GM12878 (cell line): ENCODE measurements around the gene ZXDA. TPM values are rescaled to one million over a fixed set of nuclear protein-coding genes. Genes with fewer than 3 reads are reported as not detected.

Experiments used
- ATAC-seq: fragments of 200-7000 bp; cut with Tn5 transposase; 3 replicates; pipeline ENCODE4 v1.9.1; 2020; ENCODE audit warnings: mild to moderate bottlenecking, moderate library complexity
- BruUV-seq: library from RNA; stranded (reverse); fragments of 400-500 nt; replicated peaks from 2 replicates; lab custom pipeline; 2021; lab: Mats Ljungman, UMichigan
- CTCF ChIA-PET: fragments of 300-600 bp; sonication (Branson Sonifier 250); formaldehyde crosslinking; extraction: SDS; loops from one replicate; lab custom pipeline; 2021; ENCODE audit warnings: inconsistent platforms; lab: Yijun Ruan, JAX
- POLR2A ChIA-PET: fragments of 350-600 bp; formaldehyde crosslinking; extraction: SDS; loops from one replicate; lab custom pipeline; 2021; ENCODE audit warnings: inconsistent platforms; lab: Charles Lee
- RAD21 ChIA-PET: fragments of 300-600 bp; sonication (Branson Sonifier 250); formaldehyde crosslinking; loops from one replicate; lab custom pipeline; 2023; ENCODE audit warnings: antibody characterized with exemption; ENCODE audit not compliant: unreplicated experiment; lab: Charles Lee
- SMC1A ChIA-PET: fragments of 300-600 bp; sonication (Branson Sonifier 250); formaldehyde crosslinking; loops from one replicate; lab custom pipeline; 2023; ENCODE audit not compliant: unreplicated experiment, uncharacterized antibody; lab: Charles Lee
- DNase-seq: peaks from one replicate; pipeline ENCODE4 v3.0.0-alpha.2; 2011; ENCODE audit warnings: low read depth, low spot score
- FAIRE-seq: peaks from 3 replicates; lab custom pipeline; 2011; peaks lifted over from hg19 to GRCh38; lab: Jason Lieb, UNC
- H2AFZ ChIP-seq: 2 replicates; pipeline ENCODE4 v1.6.0; 2011; ENCODE audit warnings: low read depth, low read length, control low read depth; ENCODE audit not compliant: control insufficient read depth
- H3K27ac ChIP-seq: 2 replicates; pipeline ENCODE4 v1.5.1; 2011; ENCODE audit warnings: control low read depth; ENCODE audit not compliant: control insufficient read depth, insufficient read depth
- H3K27me3 ChIP-seq, 2 experiments: replicated peaks in 1 of 2; 2 replicates each; pipeline versions ENCODE4 v1.6.0 to v1.6.1; 2011; ENCODE audit warnings: low read length in 1 of 2; ENCODE audit not compliant: control insufficient read depth in 2 of 2, insufficient read depth in 2 of 2
- H3K36me3 ChIP-seq, 2 experiments: 2 replicates each; pipeline ENCODE4 v1.5.1; 2011; ENCODE audit warnings: low read length in 1 of 2; ENCODE audit not compliant: control insufficient read depth in 2 of 2, insufficient read depth in 2 of 2
- H3K4me1 ChIP-seq: 2 replicates; pipeline ENCODE4 v1.6.1; 2011; ENCODE audit warnings: mild to moderate bottlenecking, low read length, moderate library complexity, mixed read lengths; ENCODE audit not compliant: control insufficient read depth, insufficient read depth
- H3K4me2 ChIP-seq: 2 replicates; pipeline ENCODE4 v1.6.0; 2011; ENCODE audit warnings: control low read depth; ENCODE audit not compliant: control insufficient read depth, insufficient read depth
- H3K4me3 ChIP-seq: fragments of 200-600 bp; sonication (generic); 2 replicates; pipeline ENCODE4 v1.5.1; 2016
- H3K79me2 ChIP-seq: 2 replicates; pipeline ENCODE4 v1.6.0; 2011; ENCODE audit warnings: low read length; ENCODE audit not compliant: control insufficient read depth, insufficient read depth
- H3K9ac ChIP-seq: 2 replicates; pipeline ENCODE4 v1.8.0; 2011; ENCODE audit warnings: low read length, control low read depth, mixed read lengths; ENCODE audit not compliant: control insufficient read depth, insufficient read depth
- H3K9me3 ChIP-seq: replicated peaks from 3 replicates; pipeline ENCODE4 v1.5.1; 2011; ENCODE audit warnings: mild to moderate bottlenecking, low read length; ENCODE audit not compliant: control insufficient read depth, insufficient read depth
- H4K20me1 ChIP-seq: 2 replicates; pipeline ENCODE4 v1.6.0; 2011; ENCODE audit not compliant: control insufficient read depth, insufficient read depth
- MEF2B ChIP-seq: fragments of 450-650 bp; IDR thresholded peaks from 2 replicates; pipeline ENCODE4 v1.6.1; 2018; ENCODE audit warnings: mild to moderate bottlenecking, moderate library complexity; ENCODE audit not compliant: partially characterized antibody, poor library complexity, severe bottlenecking
- POLR2AphosphoS2 ChIP-seq: IDR thresholded peaks from 2 replicates; pipeline ENCODE4 v1.6.1; 2011; ENCODE audit warnings: low read depth, mild to moderate bottlenecking, low read length, improper control_type of control experiment, moderate library complexity
- ZSCAN29 ChIP-seq: fragments of 450-650 bp; IDR thresholded peaks from 2 replicates; pipeline ENCODE4 v1.6.1; 2017; ENCODE audit warnings: mild to moderate bottlenecking, moderate library complexity
- WGBS: methylation state at CpG from one replicate; pipeline ENCODE4 v1.1.6; 2016; ENCODE audit warnings: low lambda C conversion rate; ENCODE audit not compliant: insufficient replicate concordance, insufficient coverage; ENCODE audit errors: missing lambda C conversion rate; 5-methylcytosine and 5-hydroxymethylcytosine counted together
- in situ Hi-C: fragments of 300-500 bp; cut with MboI; formaldehyde crosslinking; loops from 9 replicates; pipeline ENCODE4 v1.14.3; 2018; ENCODE audit warnings: mixed read lengths
- intact Hi-C: fragments of 100-400 bp; cut with micrococcal nuclease; formaldehyde crosslinking; loops from one replicate; pipeline ENCODE4 v1.14.2; 2022; ENCODE audit not compliant: unreplicated experiment
- polyA plus RNA-seq, 11 experiments: library from polyadenylated mRNA; depleted of rRNA in 4 of 11; unstranded in 6 of 11; stranded (reverse) in 5 of 11; fragments of >200 nt; fragmentation: Nextera tagmentation in 4 of 11; fragmentation: Illumina TruSeq in 1 of 11; extraction: Ambion mirVana in 4 of 11; extraction: Trizol in 1 of 11; gene quantifications; 1 replicate in 1 of 11; 2 replicates in 10 of 11; pipeline versions ENCODE4 v1.2.1 to v1.2.3, GENCODE V29; 2011 to 2016; ENCODE audit warnings: inconsistent platforms in 2 of 11, missing spikeins in 2 of 11, low read depth in 1 of 11
- total RNA-seq, 4 experiments: library from RNA; depleted of rRNA in 3 of 4; stranded (reverse); fragments of >200 nt in 3 of 4; fragmentation: Illumina TruSeq in 1 of 4; extraction: Trizol in 1 of 4; gene quantifications; 2 replicates each; pipeline versions ENCODE4 v1.2.1 to v1.2.3, GENCODE V29; 2013 to 2021
- TF ChIP-seq, protein P1 (sequence below): fragments of 450-650 bp; IDR thresholded peaks from 2 replicates; pipeline ENCODE4 v1.6.1; 2018; ENCODE audit warnings: borderline replicate concordance, mild to moderate bottlenecking; ENCODE audit not compliant: partially characterized antibody

Gene ZXDA
- total and polyA plus RNA-seq, 10 of the 15 experiments (the other 5 are each of a cell fraction or from before 2014, with no cell fraction given), result 0.10 to 2.8 (median 0.99) TPM

DNA sequence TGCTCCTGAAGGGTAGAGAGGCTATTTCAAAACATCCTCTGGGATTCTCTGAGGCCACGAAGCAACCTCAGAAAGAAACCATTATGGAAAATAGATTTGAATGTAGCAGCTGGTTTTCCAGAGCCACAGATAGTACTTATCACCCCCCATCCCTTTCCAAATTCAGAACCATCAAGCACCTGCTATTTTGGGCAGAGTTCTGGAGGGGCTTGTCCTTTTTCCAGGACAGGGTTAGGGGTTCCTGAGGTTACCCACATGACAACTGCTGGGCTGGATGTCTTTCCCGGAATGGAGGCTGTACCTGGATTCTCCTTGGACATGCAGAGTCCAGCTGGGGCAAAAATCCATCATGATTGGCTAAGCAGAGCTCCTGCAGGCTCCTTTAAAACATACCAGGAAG is 22.0 kb upstream of the ZXDA start:
- TF ChIP-seq MEF2B (no peak), ZSCAN29 (no peak)
- H3K79me2 ChIP-seq, result no peaks in the 10 kb centered on the region
- FAIRE-seq (no peak), ATAC-seq (no peak), DNase-seq (no peak)
- no peaks in the 10 kb centered on the region for H3K4me1 ChIP-seq
- H3K36me3 ChIP-seq, result no peaks in the 10 kb centered on the region
- CTCF ChIA-PET, result no interaction called here
- H3K4me3 ChIP-seq, result no peak overlapping the region
- intact Hi-C loops, result no loop called here
- no peak overlapping the region for H3K4me2 ChIP-seq
- no TSS peak for BruUV-seq
- POLR2A ChIA-PET, result no interaction called here
- WGBS, result 0% methylated on average over 2 of the region's 2 CpGs
- no peak overlapping the region for H3K27ac ChIP-seq
- RAD21 ChIA-PET, result no interaction called here
- no peak overlapping the region for H2AFZ ChIP-seq
- no peaks in the 10 kb centered on the region for H4K20me1 ChIP-seq
- no peaks in the 10 kb centered on the region for H3K27me3 ChIP-seq
- no peaks in the 10 kb centered on the region for H3K9me3 ChIP-seq
- SMC1A ChIA-PET, result no interaction called here
- in situ Hi-C loops, result loop anchor here (25.0 kb wide), 1 partner anchor 105 kb away; no protein-coding TSS in a partner anchor
- no peak overlapping the region for H3K9ac ChIP-seq

DNA sequence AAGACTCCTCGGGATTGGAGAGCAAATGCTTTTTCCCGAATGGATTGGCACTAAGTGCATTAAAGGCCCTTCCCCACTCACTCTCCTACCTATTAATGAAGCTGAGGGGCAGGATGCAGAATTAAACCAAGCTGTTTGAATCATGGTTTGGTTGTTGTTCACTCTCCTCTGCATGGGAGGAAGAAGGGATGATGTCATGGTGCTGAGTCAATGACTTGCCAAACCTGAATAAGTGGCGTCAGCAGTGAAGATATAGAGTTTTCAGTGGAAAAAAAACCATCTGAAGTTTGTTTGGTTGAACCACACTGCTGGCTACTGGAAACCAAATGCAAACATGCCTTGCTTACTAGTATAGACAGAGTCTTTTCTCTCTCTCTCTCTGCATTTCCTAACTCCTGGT is 19.8 kb upstream of the ZXDA start:
- H3K79me2 ChIP-seq, result no peaks in the 10 kb centered on the region
- no peaks in the 10 kb centered on the region for H3K9me3 ChIP-seq
- ATAC-seq (no peak), FAIRE-seq (no peak)
- H3K4me2 ChIP-seq, result no peak overlapping the region
- no peaks in the 10 kb centered on the region for H3K36me3 ChIP-seq
- SMC1A ChIA-PET, result interaction anchor here (0.9 kb wide), 1 partner anchor 27 kb away, joined by 3 read pairs; no protein-coding TSS in a partner anchor
- no peaks in the 10 kb centered on the region for H3K4me1 ChIP-seq
- WGBS, result 0% methylated on average over 3 of the region's 3 CpGs
- RAD21 ChIA-PET, result interaction anchor here (1.3 kb wide), 1 partner anchor 14 kb away, joined by 3 read pairs; no protein-coding TSS in a partner anchor
- no peak overlapping the region for H2AFZ ChIP-seq
- no peak overlapping the region for H3K9ac ChIP-seq
- in situ Hi-C loops, result loop anchor here (25.0 kb wide), 1 partner anchor 107 kb away; no protein-coding TSS in a partner anchor
- H4K20me1 ChIP-seq, result no peaks in the 10 kb centered on the region
- TF ChIP-seq POLR2AphosphoS2, result no peak
- TF ChIP-seq, protein P1, sequence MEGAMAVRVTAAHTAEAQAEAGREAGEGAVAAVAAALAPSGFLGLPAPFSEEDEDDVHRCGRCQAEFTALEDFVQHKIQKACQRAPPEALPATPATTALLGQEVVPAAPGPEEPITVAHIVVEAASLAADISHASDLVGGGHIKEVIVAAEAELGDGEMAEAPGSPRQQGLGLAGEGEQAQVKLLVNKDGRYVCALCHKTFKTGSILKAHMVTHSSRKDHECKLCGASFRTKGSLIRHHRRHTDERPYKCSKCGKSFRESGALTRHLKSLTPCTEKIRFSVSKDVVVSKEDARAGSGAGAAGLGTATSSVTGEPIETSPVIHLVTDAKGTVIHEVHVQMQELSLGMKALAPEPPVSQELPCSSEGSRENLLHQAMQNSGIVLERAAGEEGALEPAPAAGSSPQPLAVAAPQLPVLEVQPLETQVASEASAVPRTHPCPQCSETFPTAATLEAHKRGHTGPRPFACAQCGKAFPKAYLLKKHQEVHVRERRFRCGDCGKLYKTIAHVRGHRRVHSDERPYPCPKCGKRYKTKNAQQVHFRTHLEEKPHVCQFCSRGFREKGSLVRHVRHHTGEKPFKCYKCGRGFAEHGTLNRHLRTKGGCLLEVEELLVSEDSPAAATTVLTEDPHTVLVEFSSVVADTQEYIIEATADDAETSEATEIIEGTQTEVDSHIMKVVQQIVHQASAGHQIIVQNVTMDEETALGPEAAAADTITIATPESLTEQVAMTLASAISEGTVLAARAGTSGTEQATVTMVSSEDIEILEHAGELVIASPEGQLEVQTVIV, result no peak
- TF ChIP-seq, all 136 proteins: peak for 0
- Histone ChIP-seq H3K4me3 (no peak overlapping the region), H3K27ac (no peak overlapping the region), H3K27me3 (no peaks in the 10 kb centered on the region)
- no TSS peak for BruUV-seq
- ChIA-PET CTCF (interaction anchor here (1.3 kb wide), 1 partner anchor 110 kb away, joined by 5 read pairs; no protein-coding TSS in a partner anchor), POLR2A (no interaction called here)
- intact Hi-C loops, result no loop called here
- no peak for DNase-seq
